GM12874 (cell line): ENCODE results near the gene CRYL1.

Experiments used
- TF ChIP-seq, protein P1 (sequence below): IDR thresholded peaks from 2 replicates; pipeline ENCODE4 v1.5.1; 2011; ENCODE audit warnings: low read depth, mild to moderate bottlenecking, control low read depth, low read length, moderate library complexity; ENCODE audit not compliant: insufficient read depth

The CRYL1 gene

DNA sequence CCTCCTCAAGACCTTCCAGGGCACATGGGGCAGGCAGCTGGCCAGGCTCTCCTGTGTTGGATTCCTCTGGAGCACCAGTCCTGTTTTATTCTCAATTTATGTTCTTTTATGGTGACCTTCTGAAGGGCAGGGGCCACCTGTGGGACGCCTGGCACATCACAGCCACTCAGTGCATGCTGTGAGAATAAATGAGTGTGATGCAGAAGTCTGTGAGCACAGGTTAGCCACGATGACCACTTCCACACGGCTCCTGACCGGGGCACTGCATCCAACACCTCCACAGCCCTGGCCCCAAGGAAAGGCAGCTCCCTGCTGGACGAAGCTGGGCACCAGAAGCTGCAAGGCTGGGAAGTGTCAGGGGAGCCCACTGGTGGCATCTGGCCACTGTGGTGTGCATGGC, 122.8 kb downstream of the CRYL1 start:
- TF ChIP-seq, protein P1, sequence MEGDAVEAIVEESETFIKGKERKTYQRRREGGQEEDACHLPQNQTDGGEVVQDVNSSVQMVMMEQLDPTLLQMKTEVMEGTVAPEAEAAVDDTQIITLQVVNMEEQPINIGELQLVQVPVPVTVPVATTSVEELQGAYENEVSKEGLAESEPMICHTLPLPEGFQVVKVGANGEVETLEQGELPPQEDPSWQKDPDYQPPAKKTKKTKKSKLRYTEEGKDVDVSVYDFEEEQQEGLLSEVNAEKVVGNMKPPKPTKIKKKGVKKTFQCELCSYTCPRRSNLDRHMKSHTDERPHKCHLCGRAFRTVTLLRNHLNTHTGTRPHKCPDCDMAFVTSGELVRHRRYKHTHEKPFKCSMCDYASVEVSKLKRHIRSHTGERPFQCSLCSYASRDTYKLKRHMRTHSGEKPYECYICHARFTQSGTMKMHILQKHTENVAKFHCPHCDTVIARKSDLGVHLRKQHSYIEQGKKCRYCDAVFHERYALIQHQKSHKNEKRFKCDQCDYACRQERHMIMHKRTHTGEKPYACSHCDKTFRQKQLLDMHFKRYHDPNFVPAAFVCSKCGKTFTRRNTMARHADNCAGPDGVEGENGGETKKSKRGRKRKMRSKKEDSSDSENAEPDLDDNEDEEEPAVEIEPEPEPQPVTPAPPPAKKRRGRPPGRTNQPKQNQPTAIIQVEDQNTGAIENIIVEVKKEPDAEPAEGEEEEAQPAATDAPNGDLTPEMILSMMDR: no peak

DNA sequence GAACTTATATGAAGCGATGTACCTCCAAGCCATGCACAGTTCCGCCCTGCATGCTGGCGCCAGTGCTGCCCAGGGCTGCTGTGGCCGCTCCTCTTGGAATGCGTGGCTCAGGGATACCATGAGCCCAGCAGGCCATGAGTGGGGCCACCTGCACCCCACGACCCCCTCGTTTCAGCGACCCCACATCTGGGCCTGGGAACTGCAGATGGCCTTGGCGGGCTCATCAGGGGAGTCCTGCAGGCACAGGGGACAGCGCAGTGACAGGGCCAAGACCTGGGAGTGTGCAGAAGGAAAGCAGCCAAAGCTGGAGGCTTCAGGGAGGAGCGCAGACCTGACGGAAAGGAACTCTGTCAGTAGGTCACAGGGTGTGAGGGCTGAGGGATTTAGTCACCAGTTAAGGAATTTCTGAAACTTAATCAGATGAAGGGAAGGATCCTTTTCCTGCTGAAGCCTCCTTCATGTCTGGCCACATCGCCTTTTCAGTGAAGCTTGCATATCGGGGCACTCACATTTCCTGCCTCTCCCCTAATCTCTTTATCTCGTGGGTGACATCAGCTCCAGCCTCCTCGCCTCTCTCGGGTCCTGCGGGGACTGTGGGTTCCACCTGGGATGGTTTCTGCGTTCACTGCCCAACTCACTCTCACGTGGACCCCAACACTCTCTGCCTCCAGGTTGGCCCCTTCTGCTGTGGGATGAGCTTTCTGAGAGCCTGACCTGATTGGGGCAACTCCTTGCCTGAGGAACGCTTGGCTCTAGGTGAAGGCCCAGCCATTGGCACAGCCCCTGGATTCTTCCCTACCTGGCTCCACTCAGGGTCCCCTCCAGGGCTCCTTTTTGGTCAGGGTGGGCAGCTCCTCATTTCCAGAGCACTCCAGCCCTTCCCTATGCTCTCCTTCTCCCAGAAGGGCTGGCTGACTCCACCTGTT, 123.5 kb downstream of the CRYL1 start:
- TF ChIP-seq, protein P1: no peak

DNA sequence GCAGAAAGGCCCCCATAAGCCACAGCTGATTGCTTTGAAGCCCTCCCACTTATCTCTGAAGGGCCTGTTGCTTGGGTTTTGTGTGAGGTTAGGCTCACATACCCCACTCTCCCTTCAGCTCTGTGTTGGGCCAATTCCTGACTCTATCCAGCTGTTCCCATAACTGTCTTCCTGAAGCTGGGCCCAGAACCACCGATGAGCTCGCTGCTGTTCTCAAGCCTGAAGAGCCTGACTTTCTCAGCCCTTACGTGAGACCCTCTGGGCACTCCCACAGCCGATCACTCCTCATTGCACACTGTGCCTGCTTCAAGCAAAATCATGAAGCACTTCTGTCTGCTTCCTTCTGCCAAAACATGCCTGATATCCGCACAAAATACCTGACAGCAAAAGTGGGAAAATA, 124.1 kb downstream of the CRYL1 start:
- TF ChIP-seq, protein P1: no peak

DNA sequence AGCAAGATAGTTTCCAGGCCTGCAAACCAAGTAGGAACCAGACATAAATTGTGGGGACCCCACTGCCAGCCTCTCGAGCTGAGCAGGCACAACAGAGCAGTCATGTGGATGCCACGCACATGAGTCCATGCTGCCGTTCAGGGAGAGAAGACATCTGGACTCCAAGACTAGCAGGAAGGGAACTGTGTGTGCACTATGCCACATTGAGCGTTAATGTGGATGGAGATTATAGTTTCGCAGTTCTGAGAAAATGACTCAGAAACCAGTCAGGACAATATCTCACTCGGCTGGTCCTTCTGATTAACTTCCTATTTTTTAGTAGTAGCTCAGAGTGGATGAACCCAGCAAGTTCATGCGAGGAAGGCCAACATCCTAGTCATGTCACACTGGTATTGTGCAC, 124.9 kb downstream of the CRYL1 start:
- TF ChIP-seq, protein P1: no peak

DNA sequence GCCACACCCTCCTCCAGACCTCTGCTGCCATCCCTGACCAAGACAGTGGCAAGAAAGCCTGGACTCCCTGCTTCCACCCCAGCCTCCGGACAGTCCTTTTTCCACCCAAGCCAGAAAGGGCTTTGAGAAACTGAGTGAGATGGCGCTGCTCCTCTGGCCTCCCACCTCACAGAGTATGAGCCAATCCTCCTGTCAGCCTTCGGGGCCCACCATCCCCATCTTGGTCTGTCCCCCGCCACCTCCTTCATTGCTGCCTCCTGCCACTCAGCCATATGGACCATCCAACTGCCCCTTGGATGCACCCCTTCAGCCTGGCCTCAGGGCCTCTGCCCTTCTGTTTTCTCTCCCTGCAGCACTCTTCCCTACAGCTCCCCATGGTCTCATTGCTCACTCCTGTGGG, 125.7 kb downstream of the CRYL1 start:
- TF ChIP-seq, protein P1: no peak

DNA sequence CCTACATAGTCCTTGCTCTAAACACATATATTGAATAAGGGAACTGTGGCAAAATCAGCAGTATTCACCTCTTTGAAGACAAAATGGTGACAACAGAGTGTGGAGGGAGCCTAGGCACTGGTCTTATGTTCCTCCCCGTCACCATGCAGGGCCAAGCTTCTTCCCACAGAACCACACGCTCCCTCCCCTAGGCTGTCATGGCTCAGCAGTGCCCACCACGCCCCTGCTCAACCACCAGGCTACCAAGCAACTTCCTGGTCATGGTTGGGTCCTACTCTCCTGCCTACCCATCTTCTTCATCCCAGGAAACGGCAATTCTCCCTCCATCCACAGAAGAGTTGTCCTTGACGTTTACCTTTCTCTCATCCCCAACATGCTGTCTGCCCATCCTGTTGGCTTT, 126.1 kb downstream of the CRYL1 start:
- TF ChIP-seq, protein P1: no peak

DNA sequence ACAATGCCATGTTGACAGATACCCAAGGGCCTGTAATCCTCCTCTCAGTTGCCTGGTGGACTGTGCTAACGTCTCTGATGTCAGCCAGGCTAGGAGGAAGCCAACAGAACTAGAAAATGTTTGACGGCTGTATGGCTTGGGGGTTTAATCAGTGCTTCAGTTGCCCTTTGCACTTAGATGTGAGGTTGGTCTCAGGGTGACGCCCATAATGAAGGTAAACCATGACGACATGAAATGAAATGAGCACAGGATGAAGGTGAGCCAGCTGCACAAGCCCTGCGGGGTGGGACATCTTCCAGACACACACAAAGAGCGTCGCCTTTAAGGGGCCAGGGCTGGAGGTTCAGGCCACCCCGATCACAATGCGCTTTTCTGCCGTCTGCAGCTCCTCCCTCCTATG, 127.2 kb downstream of the CRYL1 start:
- TF ChIP-seq, protein P1: no peak
